Tibial artery (tissue), 4 donors: ENCODE results near the gene DISC1.

Experiments
- DNase-seq, 2 donors: peaks; one replicate each; pipeline ENCODE4 v3.0.0-alpha.2; 2019
- H3K27ac ChIP-seq, 2 donors: fragments of 200-600 bp; sonication (generic) in 1 of 2; 1 replicate in 1 of 2; 2 replicates in 1 of 2; pipeline ENCODE4 v1.5.1; 2018 to 2019; ENCODE audit warnings: mild to moderate bottlenecking in 1 of 2
- H3K27me3 ChIP-seq, 2 donors: fragments of 200-600 bp; sonication (generic) in 1 of 2; one replicate each; pipeline versions ENCODE4 v1.5.1 to v1.6.0; 2016 to 2019
- H3K36me3 ChIP-seq, 3 donors: fragments of 200-600 bp; sonication (generic) in 2 of 3; one replicate each; pipeline ENCODE4 v1.5.1; 2016 to 2019; ENCODE audit warnings: mild to moderate bottlenecking in 2 of 3
- H3K4me1 ChIP-seq, 4 donors: fragments of 200-600 bp; sonication (generic) in 2 of 4; 1 replicate in 3 of 4; 2 replicates in 1 of 4; pipeline ENCODE4 v1.5.1; 2016 to 2019
- H3K4me3 ChIP-seq, 2 donors: fragments of 200-600 bp; sonication (generic) in 1 of 2; 1 replicate in 1 of 2; 2 replicates in 1 of 2; pipeline ENCODE4 v1.5.1; 2018 to 2019; ENCODE audit warnings: mild to moderate bottlenecking in 2 of 2
- H3K9me3 ChIP-seq, 3 donors: fragments of 200-600 bp; sonication (generic) in 1 of 3; one replicate each; pipeline ENCODE4 v1.5.1; 2016 to 2019
- intact Hi-C: fragments of 100-400 bp; cut with DNase I; formaldehyde crosslinking; loops from one replicate; pipeline ENCODE4 v1.15.0; 2023; ENCODE audit warnings: low total_unique reads
- TF ChIP-seq, protein P1 (sequence below), 2 experiments: fragments of 200-600 bp in 1 of 2; fragments of 450-650 bp in 1 of 2; IDR thresholded peaks; one replicate each; pipeline ENCODE4 v1.5.1; 2017 to 2019; ENCODE audit warnings: antibody characterized with exemption in 2 of 2, mild to moderate bottlenecking in 1 of 2, moderate library complexity in 1 of 2

The DISC1 gene

GRCh38 chr1:231856894-231857293 lies 230.3 kb downstream of the DISC1 start:
- Histone ChIP-seq H3K36me3 (no peaks in the 10 kb centered on the region), H3K27ac (no peak overlapping the region), H3K4me1 (no peaks in the 10 kb centered on the region), H3K27me3 (no peaks in the 10 kb centered on the region), H3K4me3 (no peak overlapping the region), H3K9me3 (no peaks in the 10 kb centered on the region)
- intact Hi-C loops = no loop called here
- TF ChIP-seq, protein P1, sequence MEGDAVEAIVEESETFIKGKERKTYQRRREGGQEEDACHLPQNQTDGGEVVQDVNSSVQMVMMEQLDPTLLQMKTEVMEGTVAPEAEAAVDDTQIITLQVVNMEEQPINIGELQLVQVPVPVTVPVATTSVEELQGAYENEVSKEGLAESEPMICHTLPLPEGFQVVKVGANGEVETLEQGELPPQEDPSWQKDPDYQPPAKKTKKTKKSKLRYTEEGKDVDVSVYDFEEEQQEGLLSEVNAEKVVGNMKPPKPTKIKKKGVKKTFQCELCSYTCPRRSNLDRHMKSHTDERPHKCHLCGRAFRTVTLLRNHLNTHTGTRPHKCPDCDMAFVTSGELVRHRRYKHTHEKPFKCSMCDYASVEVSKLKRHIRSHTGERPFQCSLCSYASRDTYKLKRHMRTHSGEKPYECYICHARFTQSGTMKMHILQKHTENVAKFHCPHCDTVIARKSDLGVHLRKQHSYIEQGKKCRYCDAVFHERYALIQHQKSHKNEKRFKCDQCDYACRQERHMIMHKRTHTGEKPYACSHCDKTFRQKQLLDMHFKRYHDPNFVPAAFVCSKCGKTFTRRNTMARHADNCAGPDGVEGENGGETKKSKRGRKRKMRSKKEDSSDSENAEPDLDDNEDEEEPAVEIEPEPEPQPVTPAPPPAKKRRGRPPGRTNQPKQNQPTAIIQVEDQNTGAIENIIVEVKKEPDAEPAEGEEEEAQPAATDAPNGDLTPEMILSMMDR (IDR thresholded peaks at IDR 0.05) = no peak
- DNase-seq = no peak

DNA sequence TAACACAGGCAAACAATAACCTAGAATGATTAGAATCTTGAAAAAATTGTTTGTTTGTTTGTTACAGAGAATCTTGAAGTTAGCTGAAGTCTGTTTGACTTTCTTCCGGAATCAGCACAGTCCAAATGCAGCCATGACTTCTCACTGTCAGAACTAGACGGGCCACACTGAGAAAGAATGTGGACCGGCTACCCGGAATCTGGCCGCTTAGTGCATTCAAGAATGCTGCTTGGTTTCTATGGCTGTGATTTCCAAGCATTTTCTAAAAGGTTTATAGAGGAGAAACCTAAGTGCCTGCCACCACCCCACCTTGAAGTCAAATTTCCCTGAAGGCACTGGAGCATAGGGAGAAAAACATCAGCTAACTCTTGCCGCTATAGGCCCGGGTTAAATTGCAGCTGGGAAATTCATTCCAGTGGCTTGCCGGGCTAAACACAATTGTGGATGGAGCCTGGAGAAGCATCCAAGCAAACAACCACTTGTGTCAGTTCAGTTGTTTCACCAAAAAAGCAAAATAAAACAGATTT lies 231.1 kb downstream of the DISC1 start:
- Histone ChIP-seq H3K4me3 (no peak overlapping the region), H3K4me1 (no peaks in the 10 kb centered on the region), H3K36me3 (no peaks in the 10 kb centered on the region), H3K27me3 (no peaks in the 10 kb centered on the region), H3K27ac (no peak overlapping the region), H3K9me3 (no peaks in the 10 kb centered on the region)
- intact Hi-C loops = no loop called here
- no peak for DNase-seq
- TF ChIP-seq, protein P1 (IDR thresholded peaks at IDR 0.05) = no peak

GRCh38 chr1:231860221-231861088 lies 233.9 kb downstream of the DISC1 start:
- Histone ChIP-seq H3K27ac (no peak overlapping the region), H3K4me1 (no peaks in the 10 kb centered on the region), H3K36me3 (no peaks in the 10 kb centered on the region), H3K9me3 (no peaks in the 10 kb centered on the region), H3K27me3 (no peaks in the 10 kb centered on the region), H3K4me3 (no peak overlapping the region)
- DNase-seq = no peak
- intact Hi-C loops = loop anchor here (10.0 kb wide), 1 partner anchor 774 kb away; the partner anchor contains the start of gene SIPA1L2
- TF ChIP-seq, protein P1 (IDR thresholded peaks at IDR 0.05) = no peak

- H3K9me3 ChIP-seq = no peaks in the 10 kb centered on the region
- H3K27ac ChIP-seq = no peak overlapping the region
- no peaks in the 10 kb centered on the region for H3K4me1 ChIP-seq
- TF ChIP-seq, protein P1 (IDR thresholded peaks at IDR 0.05) = no peak
- no peaks in the 10 kb centered on the region for H3K27me3 ChIP-seq
- DNase-seq = no peak
- H3K36me3 ChIP-seq = no peaks in the 10 kb centered on the region
- intact Hi-C loops = loop anchor here (10.0 kb wide), 1 partner anchor 773 kb away; the partner anchor contains the start of gene SIPA1L2
- no peak overlapping the region for H3K4me3 ChIP-seq
Measured at GRCh38 chr1:231861541-231862481, 235.2 kb downstream of the DISC1 start.

- Histone ChIP-seq H3K4me1 (no peaks in the 10 kb centered on the region), H3K27ac (no peak overlapping the region), H3K4me3 (no peak overlapping the region), H3K9me3 (no peaks in the 10 kb centered on the region), H3K27me3 (no peaks in the 10 kb centered on the region), H3K36me3 (no peaks in the 10 kb centered on the region)
- no peak for DNase-seq
- TF ChIP-seq, protein P1 (IDR thresholded peaks at IDR 0.05) = no peak
- intact Hi-C loops = loop anchor here (10.0 kb wide), 1 partner anchor 772 kb away; the partner anchor contains the start of gene SIPA1L2
Measured at GRCh38 chr1:231862611-231863010, 236.0 kb downstream of the DISC1 start.
